Colonic mucosa (tissue), 4 donors: ENCODE measurements around the gene PELO. TPM values are rescaled to one million over a fixed set of nuclear protein-coding genes. Genes with fewer than 3 reads are reported as not detected.

Experiments used
- DNase-seq: peaks from one replicate; pipeline ENCODE4 v3.0.0-alpha.2; 2020
- H3K27ac ChIP-seq: fragments of 200-600 bp; one replicate; pipeline ENCODE4 v1.8.0; 2021
- H3K27me3 ChIP-seq: fragments of 200-600 bp; one replicate; pipeline ENCODE4 v1.8.0; 2021
- H3K36me3 ChIP-seq: fragments of 200-600 bp; one replicate; pipeline ENCODE4 v1.8.0; 2021
- H3K4me1 ChIP-seq: fragments of 200-600 bp; one replicate; pipeline ENCODE4 v1.8.0; 2021; ENCODE audit warnings: mild to moderate bottlenecking
- H3K4me3 ChIP-seq: fragments of 200-600 bp; one replicate; pipeline ENCODE4 v1.8.0; 2021
- H3K9ac ChIP-seq, 2 donors: one replicate each; pipeline ENCODE4 v1.7.0; 2013; ENCODE audit warnings: control low read depth in 2 of 2, low read depth in 2 of 2, low read length in 2 of 2
- H3K9me3 ChIP-seq: fragments of 200-600 bp; one replicate; pipeline ENCODE4 v1.8.0; 2021
- CTCF ChIP-seq: fragments of 200-600 bp; IDR thresholded peaks from one replicate; pipeline ENCODE4 v1.8.0; 2022; ENCODE audit warnings: antibody characterized with exemption, mild to moderate bottlenecking
- intact Hi-C: fragments of 100-400 bp; cut with DNase I; formaldehyde crosslinking; loops from one replicate; pipeline ENCODE4 v1.14.1; 2022
- total RNA-seq, 2 donors: library from RNA; stranded (reverse); fragmentation: NEBNext Ultra II Directional in 1 of 2; extraction: Animal tissue kit (Norgen Biotek cat#: 25700) in 1 of 2; gene quantifications; one replicate each; pipeline ENCODE4 v1.2.1, GENCODE V29; 2021
- donor health status: healthy.
- donor health status: DM: no; HTN: no; CAD: no.
- donor health status: DM: no; HTN: no; CAD: no.

Gene PELO
- total RNA-seq, 2 donors from 2014 or later, result 15.2 to 24.7 TPM

- DNase-seq, result no peak
- Histone ChIP-seq H3K36me3 (no peaks in the 10 kb centered on the region), H3K9ac (no peak overlapping the region), H3K9me3 (no peaks in the 10 kb centered on the region), H3K4me3 (no peak overlapping the region), H3K4me1 (no peaks in the 10 kb centered on the region), H3K27me3 (no peaks in the 10 kb centered on the region), H3K27ac (no peak overlapping the region)
- TF ChIP-seq CTCF, result no peak
- intact Hi-C loops, result no loop called here
Observed at GRCh38 chr5:52821901-52822300, 34.2 kb downstream of the PELO start.

GRCh38 chr5:52822437-52822836 is 34.7 kb downstream of the PELO start:
- Histone ChIP-seq H3K9me3 (no peaks in the 10 kb centered on the region), H3K27me3 (no peaks in the 10 kb centered on the region), H3K4me1 (no peaks in the 10 kb centered on the region), H3K4me3 (no peak overlapping the region), H3K27ac (no peak overlapping the region), H3K9ac (no peak overlapping the region), H3K36me3 (no peaks in the 10 kb centered on the region)
- intact Hi-C loops, result no loop called here
- DNase-seq, result peak; percentile 29
- TF ChIP-seq CTCF, result no peak

GRCh38 chr5:52824827-52825226 is 37.1 kb downstream of the PELO start:
- H3K36me3 ChIP-seq, result no peaks in the 10 kb centered on the region
- no peaks in the 10 kb centered on the region for H3K4me1 ChIP-seq
- H3K4me3 ChIP-seq, result no peak overlapping the region
- DNase-seq, result no peak
- H3K27me3 ChIP-seq, result no peaks in the 10 kb centered on the region
- no peak overlapping the region for H3K9ac ChIP-seq
- TF ChIP-seq CTCF, result no peak
- intact Hi-C loops, result no loop called here
- no peak overlapping the region for H3K27ac ChIP-seq
- H3K9me3 ChIP-seq, result no peaks in the 10 kb centered on the region

GRCh38 chr5:52825826-52826225 is 38.1 kb downstream of the PELO start:
- H3K27me3 ChIP-seq, result no peaks in the 10 kb centered on the region
- no peak for DNase-seq
- H3K4me3 ChIP-seq, result no peak overlapping the region
- no peak for TF ChIP-seq CTCF
- H3K9ac ChIP-seq, result no peak overlapping the region
- H3K36me3 ChIP-seq, result no peaks in the 10 kb centered on the region
- intact Hi-C loops, result no loop called here
- no peaks in the 10 kb centered on the region for H3K9me3 ChIP-seq
- no peak overlapping the region for H3K27ac ChIP-seq
- H3K4me1 ChIP-seq, result no peaks in the 10 kb centered on the region

GRCh38 chr5:52827815-52828214 is 40.1 kb downstream of the PELO start:
- no peak overlapping the region for H3K4me3 ChIP-seq
- intact Hi-C loops, result no loop called here
- TF ChIP-seq CTCF, result no peak
- no peak for DNase-seq
- H3K27me3 ChIP-seq, result no peaks in the 10 kb centered on the region
- no peak overlapping the region for H3K27ac ChIP-seq
- no peaks in the 10 kb centered on the region for H3K36me3 ChIP-seq
- H3K9ac ChIP-seq, result no peak overlapping the region
- H3K9me3 ChIP-seq, result no peaks in the 10 kb centered on the region
- H3K4me1 ChIP-seq, result no peaks in the 10 kb centered on the region

- Histone ChIP-seq H3K4me1 (no peaks in the 10 kb centered on the region), H3K9me3 (no peaks in the 10 kb centered on the region), H3K27me3 (no peaks in the 10 kb centered on the region), H3K9ac (no peak overlapping the region), H3K36me3 (no peaks in the 10 kb centered on the region), H3K27ac (no peak overlapping the region), H3K4me3 (no peak overlapping the region)
- TF ChIP-seq CTCF, result no peak
- no peak for DNase-seq
- intact Hi-C loops, result no loop called here
Observed at GRCh38 chr5:52829664-52830063, 41.9 kb downstream of the PELO start.
